Pancreas (tissue), 10 donors: ENCODE results near the gene TPP1. TPM values are rescaled to one million over a fixed set of nuclear protein-coding genes. Genes with fewer than 3 reads are reported as not detected.

Experiments
- ATAC-seq, 4 donors: fragments of 200-7000 bp; cut with Tn5 transposase; one replicate each; pipeline versions ENCODE4 v1.8.0 to v1.9.1; 2020; ENCODE audit warnings: mild to moderate bottlenecking in 4 of 4, moderate library complexity in 4 of 4
- DNase-seq, 6 donors: peaks; one replicate each; pipeline ENCODE4 v3.0.0-alpha.2; 2020
- FAIRE-seq: peaks from 2 replicates; lab custom pipeline; 2012; peaks lifted over from hg19 to GRCh38; lab: Jason Lieb, UNC
- H3K27ac ChIP-seq, 4 donors: fragments of 200-600 bp; sonication (generic); 1 replicate in 3 of 4; 2 replicates in 1 of 4; pipeline versions ENCODE4 v1.5.0 to v1.8.0; 2020
- H3K27me3 ChIP-seq, 4 donors: fragments of 200-600 bp; one replicate each; pipeline ENCODE4 v1.8.0; 2021
- H3K36me3 ChIP-seq, 3 donors: fragments of 200-600 bp; sonication (generic) in 1 of 3; one replicate each; pipeline versions ENCODE4 v1.5.0 to v1.8.0; 2020 to 2021
- H3K4me1 ChIP-seq, 3 donors: fragments of 200-600 bp; one replicate each; pipeline ENCODE4 v1.8.0; 2021
- H3K4me3 ChIP-seq, 4 donors: fragments of 200-600 bp; sonication (generic) in 2 of 4; one replicate each; pipeline versions ENCODE4 v1.5.0 to v1.8.0; 2020 to 2021
- H3K9me3 ChIP-seq, 4 donors: fragments of 200-600 bp; one replicate each; pipeline ENCODE4 v1.8.0; 2021
- CTCF ChIP-seq, 4 donors: fragments of 200-600 bp; sonication (generic) in 3 of 4; IDR thresholded peaks; one replicate each; pipeline versions ENCODE4 v1.5.0 to v1.8.0; 2021; ENCODE audit warnings: antibody characterized with exemption in 4 of 4
- WGBS, 2 donors: extraction: QIAGEN DNeasy Blood & Tissue Kit; methylation state at CpG; one replicate each; pipeline ENCODE4 v1.1.7; 2013; 5-methylcytosine and 5-hydroxymethylcytosine counted together
- intact Hi-C, 3 donors: fragments of 100-400 bp; cut with DNase I; formaldehyde crosslinking; loops; one replicate each; pipeline versions ENCODE4 v1.11.1 to v1.14.2; 2022
- polyA plus RNA-seq, 2 donors: library from polyadenylated mRNA; stranded (reverse); fragments of 200-250 nt; gene quantifications; one replicate each; pipeline ENCODE4 v1.2.3, GENCODE V29; 2013
- total RNA-seq, 6 donors: library from RNA; stranded (reverse); fragmentation: NEBNext Ultra II Directional in 4 of 6; extraction: Animal tissue kit (Norgen Biotek cat#: 25700) in 4 of 6; gene quantifications; one replicate each; pipeline versions ENCODE4 v1.2.1 to v1.2.4, GENCODE V29; 2021 to 2023
- donor health status: healthy with polysubstance abuse.
- donor health status: DM: no; HTN: no; CAD: no; lungs with moderate emphysema.
- donor health status: DM: no; HTN: no; CAD: no.
- donor health status: control.
- donor health status: control.
- donor health status: Bipolar disorder and iron deficiency.
- donor health status: DM: yes; HTN: yes; CAD: no.
- donor health status: DM: no; HTN: no; CAD: no.
- donor health status: DM: no; HTN: no; CAD: no.
- donor health status: DM: yes; HTN: yes; CAD: no.

The TPP1 gene
- total and polyA plus RNA-seq, 8 donors, result 19.6 to 88.6 (median 24.6) TPM

DNA sequence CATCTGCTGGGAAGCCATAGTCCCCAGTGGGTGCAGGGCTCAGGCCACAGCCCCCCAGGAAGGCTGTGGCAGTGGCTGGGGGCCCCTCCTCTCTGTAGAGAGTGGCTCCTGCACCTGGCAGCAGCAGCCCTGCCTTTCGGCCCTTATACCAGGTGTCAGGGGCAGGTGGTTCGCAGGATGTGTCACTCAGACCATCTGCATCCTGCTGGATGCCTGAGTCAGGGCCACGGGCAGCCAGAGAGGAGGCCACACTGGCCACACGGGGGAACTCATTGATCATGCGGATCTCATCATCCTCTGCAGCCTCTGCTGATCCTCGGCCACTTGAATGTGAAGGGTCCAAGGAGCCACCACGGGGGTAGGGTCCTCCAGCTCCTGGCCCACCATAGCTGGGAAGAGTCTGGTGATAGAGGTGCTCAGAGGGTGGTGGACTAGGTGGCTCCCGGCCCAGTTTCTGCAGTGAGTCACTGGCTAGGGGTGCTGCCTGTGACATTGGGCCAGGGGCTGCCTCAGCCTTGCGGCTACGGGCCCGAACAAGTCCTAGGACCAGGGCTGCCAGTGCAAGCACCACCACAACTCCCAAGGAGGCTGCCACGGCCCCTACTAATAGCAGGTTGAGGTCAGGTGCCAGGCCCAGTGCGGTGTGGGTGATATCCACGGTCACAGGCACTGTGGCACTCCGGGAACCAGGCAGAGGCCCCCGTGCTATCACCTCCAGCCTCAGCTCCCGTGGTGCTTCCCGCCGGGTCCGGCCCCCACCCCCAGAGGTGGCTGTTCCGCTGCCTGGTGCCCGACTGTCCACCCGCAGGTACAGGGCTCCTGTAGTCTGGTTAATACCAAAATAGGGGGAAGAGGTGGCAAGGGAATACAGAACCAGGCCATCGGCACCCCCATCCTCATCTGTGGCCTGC, 3.3 kb upstream of the TPP1 start:
- peak in 1 of 6 donors; percentile 67 for DNase-seq
- intact Hi-C loops, result no loop called here
- FAIRE-seq, result no peak

GRCh38 chr11:6621711-6622211, 2.5 kb upstream of the TPP1 start:
- peaks cover 4 to 13% (median 5%) of the 10 kb centered on the region in 3 donors for H3K4me1 ChIP-seq
- TF ChIP-seq CTCF (IDR thresholded peaks at IDR 0.05), result no peak
- H3K36me3 ChIP-seq, result no peaks in the 10 kb centered on the region
- intact Hi-C loops, result no loop called here
- H3K9me3 ChIP-seq, result no peaks in the 10 kb centered on the region
- 78 to 91% methylated on average over 16 of the region's 16 CpGs for WGBS, 2 donors
- no peak overlapping the region for H3K4me3 ChIP-seq
- FAIRE-seq (no peak), DNase-seq (peak in 2 of 6 donors; percentile 46 to 70), ATAC-seq (no peak)
- H3K27ac ChIP-seq, result no peak overlapping the region
- H3K27me3 ChIP-seq, result no peaks in the 10 kb centered on the region

More for the DNA sequence above, 3.3 kb upstream of the TPP1 start:
- H3K36me3 ChIP-seq, result no peaks in the 10 kb centered on the region
- no peak overlapping the region for H3K4me3 ChIP-seq
- TF ChIP-seq CTCF (IDR thresholded peaks at IDR 0.05), result no peak
- H3K27me3 ChIP-seq, result no peaks in the 10 kb centered on the region
- no peaks in the 10 kb centered on the region for H3K9me3 ChIP-seq
- ATAC-seq, result no peak
- peaks cover 4 to 12% (median 5%) of the 10 kb centered on the region in 3 donors for H3K4me1 ChIP-seq
- no peak overlapping the region for H3K27ac ChIP-seq
- 87 to 89% methylated on average over 23 to 24 of the region's 24 CpGs for WGBS, 2 donors

DNA sequence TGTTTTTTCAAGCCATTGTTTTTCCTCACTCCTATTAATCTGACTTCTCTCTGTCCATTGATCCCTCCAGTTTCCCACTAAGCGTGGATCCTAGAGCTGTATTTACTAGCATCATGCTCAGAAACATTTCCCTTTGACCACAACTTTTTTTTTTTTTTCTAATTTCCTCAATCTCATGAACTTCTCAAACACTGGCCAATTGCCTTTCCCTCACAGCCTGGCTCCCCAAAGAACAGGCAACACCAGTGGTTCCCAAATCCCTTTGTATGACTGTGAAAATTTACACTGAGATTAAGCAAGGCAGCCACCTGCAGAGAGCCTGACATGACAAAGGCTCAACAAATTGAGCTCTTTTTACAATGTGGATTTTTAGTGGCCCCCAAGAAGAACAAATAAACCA, 1.4 kb upstream of the TPP1 start:
- H3K4me3 ChIP-seq, result no peak overlapping the region
- H3K36me3 ChIP-seq, result no peaks in the 10 kb centered on the region
- no peaks in the 10 kb centered on the region for H3K27me3 ChIP-seq
- peaks cover 4 to 13% (median 5%) of the 10 kb centered on the region in 3 donors for H3K4me1 ChIP-seq
- intact Hi-C loops, result no loop called here
- no peak overlapping the region for H3K27ac ChIP-seq
- no peak for ATAC-seq
- FAIRE-seq, result no peak
- DNase-seq, result no peak
- WGBS, 2 donors, result 45 to 97% methylated on average over 1 of the region's 1 CpG
- TF ChIP-seq CTCF (IDR thresholded peaks at IDR 0.05), result no peak
- no peaks in the 10 kb centered on the region for H3K9me3 ChIP-seq

- peak overlapping the region; percentile 47 to 89 (median 59) for H3K27ac ChIP-seq
- H3K27me3 ChIP-seq, result no peaks in the 10 kb centered on the region
- H3K4me3 ChIP-seq, result peak overlapping the region; percentile 48 to 83 (median 65)
- intact Hi-C loops, result loop anchor here in 1 of 3 donors (10.0 kb wide), 1 partner anchor 66 kb away; the partner anchor contains the start of gene MRPL17
- FAIRE-seq (no peak), DNase-seq (peak in 3 of 6 donors; percentile 29 to 52 (median 43)), ATAC-seq (peak in 3 of 4 donors; percentile 3 to 35 (median 13))
- 19 to 30% methylated on average over 15 of the region's 15 CpGs for WGBS, 2 donors
- no peaks in the 10 kb centered on the region for H3K36me3 ChIP-seq
- no peak for TF ChIP-seq CTCF (IDR thresholded peaks at IDR 0.05)
- H3K4me1 ChIP-seq, result peaks cover 0 to 17% (median 8%) of the 10 kb centered on the region in 3 donors
- no peaks in the 10 kb centered on the region for H3K9me3 ChIP-seq
Measured at GRCh38 chr11:6618117-6619003, 862 bp downstream of the TPP1 start.
